Mesothelial cell of epicardium (in vitro differentiated cells): ENCODE measurements around the gene PRDM16. TPM values are rescaled to one million over a fixed set of nuclear protein-coding genes. Genes with fewer than 3 reads are reported as not detected.

Experiments used
- DNase-seq, 2 experiments: peaks; one replicate each; pipeline ENCODE4 v3.0.0; 2021; ENCODE audit warnings: low spot score in 2 of 2; ENCODE audit not compliant: unreplicated experiment in 2 of 2
- H3K27ac Mint-ChIP-seq: 2 replicates; pipeline ENCODE4 v1.8.0; 2021; ENCODE audit warnings: mixed read lengths
- H3K27me3 Mint-ChIP-seq: 2 replicates; pipeline ENCODE4 v1.8.0; 2021; ENCODE audit warnings: low read depth, mixed read lengths
- H3K36me3 Mint-ChIP-seq: 2 replicates; pipeline ENCODE4 v1.8.0; 2021; ENCODE audit warnings: mixed read lengths
- H3K4me1 Mint-ChIP-seq: 2 replicates; pipeline ENCODE4 v1.8.0; 2021; ENCODE audit warnings: mixed read lengths
- H3K4me3 Mint-ChIP-seq: 2 replicates; pipeline ENCODE4 v1.8.0; 2021; ENCODE audit warnings: mild to moderate bottlenecking, moderate library complexity, mixed read lengths
- H3K9me3 Mint-ChIP-seq: 2 replicates; pipeline ENCODE4 v1.8.0; 2021; ENCODE audit warnings: mixed read lengths
- total RNA-seq: library from RNA; stranded (reverse); gene quantifications from 3 replicates; pipeline ENCODE4 v1.2.1, GENCODE V29; 2021
- TF ChIP-seq, protein P1 (sequence below): fragments of 200-600 bp; sonication (generic); IDR thresholded peaks from one replicate; pipeline ENCODE4 v1.5.0; 2021; ENCODE audit warnings: antibody characterized with exemption; ENCODE audit not compliant: unreplicated experiment

PRDM16 gene
- total RNA-seq, 1 donor from 2014 or later = 1.4 TPM

- TF ChIP-seq, protein P1, sequence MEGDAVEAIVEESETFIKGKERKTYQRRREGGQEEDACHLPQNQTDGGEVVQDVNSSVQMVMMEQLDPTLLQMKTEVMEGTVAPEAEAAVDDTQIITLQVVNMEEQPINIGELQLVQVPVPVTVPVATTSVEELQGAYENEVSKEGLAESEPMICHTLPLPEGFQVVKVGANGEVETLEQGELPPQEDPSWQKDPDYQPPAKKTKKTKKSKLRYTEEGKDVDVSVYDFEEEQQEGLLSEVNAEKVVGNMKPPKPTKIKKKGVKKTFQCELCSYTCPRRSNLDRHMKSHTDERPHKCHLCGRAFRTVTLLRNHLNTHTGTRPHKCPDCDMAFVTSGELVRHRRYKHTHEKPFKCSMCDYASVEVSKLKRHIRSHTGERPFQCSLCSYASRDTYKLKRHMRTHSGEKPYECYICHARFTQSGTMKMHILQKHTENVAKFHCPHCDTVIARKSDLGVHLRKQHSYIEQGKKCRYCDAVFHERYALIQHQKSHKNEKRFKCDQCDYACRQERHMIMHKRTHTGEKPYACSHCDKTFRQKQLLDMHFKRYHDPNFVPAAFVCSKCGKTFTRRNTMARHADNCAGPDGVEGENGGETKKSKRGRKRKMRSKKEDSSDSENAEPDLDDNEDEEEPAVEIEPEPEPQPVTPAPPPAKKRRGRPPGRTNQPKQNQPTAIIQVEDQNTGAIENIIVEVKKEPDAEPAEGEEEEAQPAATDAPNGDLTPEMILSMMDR = no peak
- no peak overlapping the region for H3K4me3 Mint-ChIP-seq
- peaks cover 1% of the 10 kb centered on the region for H3K36me3 Mint-ChIP-seq
- peaks cover 32% of the 10 kb centered on the region for H3K4me1 Mint-ChIP-seq
- no peaks in the 10 kb centered on the region for H3K27me3 Mint-ChIP-seq
- peak overlapping the region; percentile 86 for H3K27ac Mint-ChIP-seq
- no peak for DNase-seq
- H3K9me3 Mint-ChIP-seq = no peaks in the 10 kb centered on the region
These were observed 401.0 kb downstream of the PRDM16 start for GRCh38 chr1:3469849-3470649.

GRCh38 chr1:3470650-3471355, 401.8 kb downstream of the PRDM16 start:
- Mint-ChIP-seq H3K27me3 (no peaks in the 10 kb centered on the region), H3K4me3 (no peak overlapping the region), H3K4me1 (peaks cover 30% of the 10 kb centered on the region), H3K9me3 (no peaks in the 10 kb centered on the region), H3K27ac (peak overlapping the region; percentile 86), H3K36me3 (peaks cover 1% of the 10 kb centered on the region)
- TF ChIP-seq, protein P1 = no peak
- no peak for DNase-seq

GRCh38 chr1:3471356-3472087, 402.5 kb downstream of the PRDM16 start:
- Mint-ChIP-seq H3K9me3 (no peaks in the 10 kb centered on the region), H3K4me1 (peaks cover 29% of the 10 kb centered on the region), H3K36me3 (peaks cover 1% of the 10 kb centered on the region), H3K27me3 (no peaks in the 10 kb centered on the region), H3K27ac (peak overlapping the region; percentile 78), H3K4me3 (no peak overlapping the region)
- TF ChIP-seq, protein P1 = no peak
- no peak for DNase-seq

- Mint-ChIP-seq H3K9me3 (no peaks in the 10 kb centered on the region), H3K36me3 (peaks cover 1% of the 10 kb centered on the region), H3K4me1 (peaks cover 29% of the 10 kb centered on the region), H3K4me3 (no peak overlapping the region), H3K27me3 (no peaks in the 10 kb centered on the region), H3K27ac (peak overlapping the region; percentile 78)
- TF ChIP-seq, protein P1 = no peak
- no peak for DNase-seq
These were observed 403.3 kb downstream of the PRDM16 start for GRCh38 chr1:3472088-3472850.

DNA sequence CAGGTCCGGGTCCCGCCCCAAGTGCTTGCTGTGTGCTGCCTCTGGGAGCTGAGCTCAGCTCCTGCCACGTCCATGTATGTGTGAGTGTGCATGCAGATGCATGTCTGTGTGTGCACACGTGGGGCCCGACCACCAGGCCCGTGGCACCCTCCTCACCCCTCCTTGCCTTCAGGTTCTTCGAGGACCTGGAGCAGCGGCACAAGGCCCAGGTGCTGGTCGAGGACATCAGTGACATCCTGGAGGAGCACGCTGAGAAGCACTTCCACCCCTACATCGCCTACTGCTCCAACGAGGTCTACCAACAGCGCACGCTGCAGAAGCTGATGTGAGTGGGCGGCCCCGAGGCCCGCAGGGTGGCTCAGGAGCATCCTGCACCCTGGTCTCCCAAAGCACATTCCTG, 403.9 kb downstream of the PRDM16 start:
- no peaks in the 10 kb centered on the region for H3K27me3 Mint-ChIP-seq
- H3K9me3 Mint-ChIP-seq = no peaks in the 10 kb centered on the region
- peaks cover 1% of the 10 kb centered on the region for H3K36me3 Mint-ChIP-seq
- no peak overlapping the region for H3K4me3 Mint-ChIP-seq
- TF ChIP-seq, protein P1 = no peak
- DNase-seq = no peak
- H3K4me1 Mint-ChIP-seq = peaks cover 29% of the 10 kb centered on the region
- H3K27ac Mint-ChIP-seq = no peak overlapping the region
